ENCODE data around the gene FOSL2.

DNA sequence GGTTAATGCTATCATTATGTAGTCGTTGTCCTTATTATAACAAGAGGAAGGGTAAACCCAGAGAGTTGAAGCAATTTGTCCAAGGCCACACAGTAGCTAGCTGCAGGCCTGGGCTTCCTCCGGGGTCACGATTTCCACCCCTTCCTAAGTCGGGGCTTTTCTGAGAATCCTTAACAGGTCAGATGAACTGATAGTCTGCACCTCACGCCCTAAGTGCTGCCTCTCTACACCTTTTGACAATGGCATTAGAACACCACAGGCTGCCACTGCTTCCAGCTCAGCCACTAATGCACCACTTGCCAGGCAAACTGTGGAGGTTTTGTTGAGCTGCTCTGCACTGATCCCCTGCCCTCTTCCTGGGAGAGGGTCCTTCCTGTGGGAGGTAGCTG, 37.7 kb downstream of the FOSL2 start:
- TF ChIP-seq CTCF (conservative IDR thresholded peaks at IDR 0.05; ENCODE audit: low read depth, low read length) (no peak), EZH2 (IDR thresholded peaks at IDR 0.05; ENCODE audit: low read length, unreplicated experiment) (no peak), EZH2phosphoT487 (IDR thresholded peaks at IDR 0.05; ENCODE audit: borderline replicate concordance, low read length) (no peak)

Measured in PC-3 (cell line).